GM19238 (cell line): ENCODE data around the gene IL17F.
"Not testable (repeated sequence)": the region's sequence is repeated elsewhere in the genome, so short reads cannot be mapped to it uniquely, and the experiment has no call there.

ENCODE experiments used
- DNase-seq: peaks from one replicate; pipeline ENCODE4 v3.0.0; 2011; ENCODE audit warnings: low spot score; ENCODE audit not compliant: insufficient read length

The IL17F gene

GRCh38 chr6:52245425-52245824, 1.1 kb upstream of the IL17F start:
- DNase-seq = no peak

GRCh38 chr6:52243282-52243893, 912 bp downstream of the IL17F start:
- no peak for DNase-seq

- DNase-seq = no peak
These were observed 2.5 kb downstream of the IL17F start for GRCh38 chr6:52241819-52242218.

- DNase-seq = peak; percentile 24
These were observed 10.1 kb downstream of the IL17F start for GRCh38 chr6:52233975-52234823.

GRCh38 chr6:52233005-52233404, 11.3 kb downstream of the IL17F start:
- no peak for DNase-seq

- no peak for DNase-seq
These were observed 12.7 kb downstream of the IL17F start for GRCh38 chr6:52231406-52232127.

- DNase-seq = no peak
These were observed 13.6 kb downstream of the IL17F start for GRCh38 chr6:52230685-52231084.

GRCh38 chr6:52227495-52227894, 16.8 kb downstream of the IL17F start:
- peak; percentile 76 for DNase-seq

- no peak for DNase-seq
These were observed 23.0 kb downstream of the IL17F start for GRCh38 chr6:52221302-52221701.

GRCh38 chr6:52217761-52218160, 26.5 kb downstream of the IL17F start:
- no peak for DNase-seq

- DNase-seq = no peak
These were observed 27.2 kb downstream of the IL17F start for GRCh38 chr6:52216932-52217575.

GRCh38 chr6:52215787-52216186, 28.5 kb downstream of the IL17F start:
- DNase-seq = no peak

- no peak for DNase-seq
These were observed 31.2 kb downstream of the IL17F start for GRCh38 chr6:52213127-52213526.

GRCh38 chr6:52210227-52210626, 34.1 kb downstream of the IL17F start:
- peak; percentile 23 for DNase-seq

GRCh38 chr6:52209770-52210169, 34.5 kb downstream of the IL17F start:
- DNase-seq = no peak

GRCh38 chr6:52208612-52209011, 35.7 kb downstream of the IL17F start:
- DNase-seq = no peak

- DNase-seq = no peak
These were observed 37.2 kb downstream of the IL17F start for GRCh38 chr6:52207066-52207465.

- no peak for DNase-seq
These were observed 42.8 kb downstream of the IL17F start for GRCh38 chr6:52201493-52201892.

- DNase-seq = no peak
These were observed 43.3 kb downstream of the IL17F start for GRCh38 chr6:52201046-52201445.

- DNase-seq = not testable (repeated sequence)
These were observed 44.2 kb downstream of the IL17F start for GRCh38 chr6:52200088-52200487.

GRCh38 chr6:52195886-52196285, 48.4 kb downstream of the IL17F start:
- DNase-seq = no peak

GRCh38 chr6:52191824-52192223, 52.5 kb downstream of the IL17F start:
- no peak for DNase-seq
